ENCODE data around the gene MARCKSL1. TPM values are rescaled to one million over a fixed set of nuclear protein-coding genes. Genes with fewer than 3 reads are reported as not detected.
A peak's percentile ranks its signal among the peaks of the same experiment; 100 is the strongest.

The MARCKSL1 gene
- total RNA-seq, 1 donor from 2014 or later, result 103 TPM

DNA sequence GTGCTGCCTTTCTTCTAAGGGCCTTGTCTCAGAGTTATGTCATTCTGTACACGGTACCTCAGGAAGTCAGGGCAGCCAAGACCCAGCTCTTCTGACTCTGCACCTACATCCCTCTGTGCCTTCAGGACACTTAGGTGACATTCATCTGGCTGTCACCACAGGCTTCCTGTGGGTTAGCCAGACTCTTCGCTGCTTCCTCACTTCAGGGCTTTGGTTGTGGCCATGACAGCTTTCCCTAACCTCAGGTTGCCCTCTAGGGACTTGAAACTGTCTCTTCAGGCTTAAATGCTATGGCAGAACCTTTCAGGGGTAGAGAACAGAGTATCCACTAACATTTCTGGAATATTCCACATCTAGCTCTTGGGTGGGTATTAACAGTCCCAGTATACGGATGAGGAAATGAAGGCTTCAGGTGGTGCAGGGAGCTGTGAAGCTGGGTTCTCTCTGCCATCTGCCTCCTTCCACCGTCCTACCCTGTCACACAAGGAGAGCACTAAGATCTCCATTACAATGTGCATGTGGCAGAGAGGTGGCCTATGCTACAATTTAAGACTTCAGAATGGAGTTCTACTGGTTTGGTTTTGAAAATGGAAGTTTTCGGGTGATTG lies 36.2 kb upstream of the MARCKSL1 start:
- DNase-seq (ENCODE audit: low spot score), result peak; percentile 13
- H3K27me3 Mint-ChIP-seq (ENCODE audit: low read depth), result no peaks in the 10 kb centered on the region
- TF ChIP-seq, protein P1, sequence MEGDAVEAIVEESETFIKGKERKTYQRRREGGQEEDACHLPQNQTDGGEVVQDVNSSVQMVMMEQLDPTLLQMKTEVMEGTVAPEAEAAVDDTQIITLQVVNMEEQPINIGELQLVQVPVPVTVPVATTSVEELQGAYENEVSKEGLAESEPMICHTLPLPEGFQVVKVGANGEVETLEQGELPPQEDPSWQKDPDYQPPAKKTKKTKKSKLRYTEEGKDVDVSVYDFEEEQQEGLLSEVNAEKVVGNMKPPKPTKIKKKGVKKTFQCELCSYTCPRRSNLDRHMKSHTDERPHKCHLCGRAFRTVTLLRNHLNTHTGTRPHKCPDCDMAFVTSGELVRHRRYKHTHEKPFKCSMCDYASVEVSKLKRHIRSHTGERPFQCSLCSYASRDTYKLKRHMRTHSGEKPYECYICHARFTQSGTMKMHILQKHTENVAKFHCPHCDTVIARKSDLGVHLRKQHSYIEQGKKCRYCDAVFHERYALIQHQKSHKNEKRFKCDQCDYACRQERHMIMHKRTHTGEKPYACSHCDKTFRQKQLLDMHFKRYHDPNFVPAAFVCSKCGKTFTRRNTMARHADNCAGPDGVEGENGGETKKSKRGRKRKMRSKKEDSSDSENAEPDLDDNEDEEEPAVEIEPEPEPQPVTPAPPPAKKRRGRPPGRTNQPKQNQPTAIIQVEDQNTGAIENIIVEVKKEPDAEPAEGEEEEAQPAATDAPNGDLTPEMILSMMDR (IDR thresholded peaks at IDR 0.05), result peak; percentile 10
- peaks cover 13% of the 10 kb centered on the region for H3K4me1 Mint-ChIP-seq (ENCODE audit: low read depth)
- no peak overlapping the region for H3K27ac Mint-ChIP-seq (ENCODE audit: unreplicated experiment)
- H3K9me3 Mint-ChIP-seq (ENCODE audit: low read depth), result no peaks in the 10 kb centered on the region
- peaks cover 35% of the 10 kb centered on the region for H3K36me3 Mint-ChIP-seq (ENCODE audit: low read depth)
- no peak overlapping the region for H3K4me3 Mint-ChIP-seq (ENCODE audit: unreplicated experiment)

DNA sequence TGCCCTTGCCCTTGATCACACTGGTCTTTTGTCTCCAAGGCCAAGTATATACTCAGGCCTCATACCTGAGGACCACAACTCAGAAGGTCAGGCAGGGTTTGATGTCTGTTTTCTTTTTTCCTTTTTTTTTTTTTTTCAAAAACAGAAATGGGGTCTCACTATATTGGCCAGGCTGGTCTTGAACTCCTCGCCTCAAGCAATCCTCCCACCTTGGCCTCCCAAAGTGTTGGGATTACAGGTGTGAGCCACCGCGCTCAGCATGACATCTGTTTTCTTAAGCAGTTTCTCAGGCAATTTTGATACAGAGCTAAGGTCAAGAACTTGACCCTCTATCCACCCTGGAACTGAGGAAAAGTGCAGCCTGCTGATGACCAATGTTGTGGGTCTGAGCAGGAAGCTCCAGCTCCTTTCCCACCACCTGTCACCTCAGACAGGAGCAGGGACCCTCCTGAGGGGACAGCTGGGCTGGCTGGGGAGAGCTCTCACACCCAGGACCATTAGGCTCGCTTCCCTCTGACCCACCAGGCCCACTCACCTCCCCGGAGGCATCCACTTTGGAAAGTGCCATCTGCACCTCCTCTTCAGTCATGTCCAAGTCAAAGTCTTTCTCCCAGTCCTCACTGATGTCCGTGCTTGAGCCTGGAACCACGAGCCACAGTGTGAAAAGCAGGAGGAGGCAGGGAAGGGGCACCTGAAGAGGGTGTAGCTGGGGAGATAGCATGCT lies 32.0 kb upstream of the MARCKSL1 start:
- Mint-ChIP-seq H3K27ac (ENCODE audit: unreplicated experiment) (no peak overlapping the region), H3K9me3 (ENCODE audit: low read depth) (no peaks in the 10 kb centered on the region), H3K36me3 (ENCODE audit: low read depth) (peaks cover 30% of the 10 kb centered on the region), H3K27me3 (ENCODE audit: low read depth) (no peaks in the 10 kb centered on the region), H3K4me1 (ENCODE audit: low read depth) (peaks cover 22% of the 10 kb centered on the region), H3K4me3 (ENCODE audit: unreplicated experiment) (no peak overlapping the region)
- peak; percentile 59 for DNase-seq (ENCODE audit: low spot score)
- TF ChIP-seq, protein P1 (IDR thresholded peaks at IDR 0.05), result no peak

DNA sequence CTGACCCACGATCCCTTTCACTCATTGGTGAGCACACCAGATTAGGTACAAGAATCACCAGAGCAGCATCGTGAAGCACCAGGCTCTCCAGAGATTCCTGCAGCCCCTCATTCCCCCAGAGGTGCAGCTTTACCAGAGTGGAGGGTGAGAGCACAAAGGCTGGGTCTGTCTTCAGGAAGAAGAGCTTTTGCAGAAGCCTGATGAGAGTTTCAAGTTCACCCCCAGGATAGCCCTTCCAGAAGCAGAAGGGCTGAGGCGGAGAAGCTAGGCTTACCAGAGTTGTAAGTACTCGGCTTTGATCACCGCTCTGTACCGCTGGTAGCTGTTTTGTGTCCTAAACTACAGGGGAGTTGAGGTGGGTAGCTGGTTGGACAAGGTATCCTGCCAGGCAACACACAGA lies 29.4 kb upstream of the MARCKSL1 start:
- Mint-ChIP-seq H3K36me3 (ENCODE audit: low read depth) (peaks cover 26% of the 10 kb centered on the region), H3K27me3 (ENCODE audit: low read depth) (no peaks in the 10 kb centered on the region), H3K9me3 (ENCODE audit: low read depth) (no peaks in the 10 kb centered on the region), H3K4me1 (ENCODE audit: low read depth) (peaks cover 21% of the 10 kb centered on the region), H3K27ac (ENCODE audit: unreplicated experiment) (peak overlapping the region; percentile 54), H3K4me3 (ENCODE audit: unreplicated experiment) (no peak overlapping the region)
- DNase-seq (ENCODE audit: low spot score), result no peak
- TF ChIP-seq, protein P1 (IDR thresholded peaks at IDR 0.05), result no peak

DNA sequence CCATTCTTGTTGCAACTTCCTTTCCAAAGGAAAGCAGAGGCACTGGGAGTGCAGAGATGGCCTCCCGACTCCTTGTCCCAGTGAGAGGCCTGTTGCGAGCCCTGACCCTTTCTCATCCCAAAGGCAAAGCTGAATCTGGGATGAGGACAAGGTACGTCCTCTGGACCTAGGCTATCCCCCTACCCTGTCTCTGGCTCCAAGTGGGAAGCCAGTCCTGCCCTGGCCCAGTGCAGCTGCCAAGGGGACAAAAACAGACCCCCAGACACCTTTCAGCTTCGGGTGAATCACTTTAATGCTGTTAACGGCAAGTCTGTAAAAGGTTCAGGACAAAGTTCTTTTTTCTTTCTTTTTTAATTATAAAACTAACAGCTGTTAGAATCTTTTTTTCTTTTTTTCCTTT lies 28.8 kb upstream of the MARCKSL1 start:
- Mint-ChIP-seq H3K4me1 (ENCODE audit: low read depth) (peaks cover 21% of the 10 kb centered on the region), H3K27me3 (ENCODE audit: low read depth) (no peaks in the 10 kb centered on the region), H3K27ac (ENCODE audit: unreplicated experiment) (no peak overlapping the region), H3K36me3 (ENCODE audit: low read depth) (peaks cover 26% of the 10 kb centered on the region), H3K9me3 (ENCODE audit: low read depth) (no peaks in the 10 kb centered on the region), H3K4me3 (ENCODE audit: unreplicated experiment) (no peak overlapping the region)
- TF ChIP-seq, protein P1 (IDR thresholded peaks at IDR 0.05), result no peak
- no peak for DNase-seq (ENCODE audit: low spot score)

DNA sequence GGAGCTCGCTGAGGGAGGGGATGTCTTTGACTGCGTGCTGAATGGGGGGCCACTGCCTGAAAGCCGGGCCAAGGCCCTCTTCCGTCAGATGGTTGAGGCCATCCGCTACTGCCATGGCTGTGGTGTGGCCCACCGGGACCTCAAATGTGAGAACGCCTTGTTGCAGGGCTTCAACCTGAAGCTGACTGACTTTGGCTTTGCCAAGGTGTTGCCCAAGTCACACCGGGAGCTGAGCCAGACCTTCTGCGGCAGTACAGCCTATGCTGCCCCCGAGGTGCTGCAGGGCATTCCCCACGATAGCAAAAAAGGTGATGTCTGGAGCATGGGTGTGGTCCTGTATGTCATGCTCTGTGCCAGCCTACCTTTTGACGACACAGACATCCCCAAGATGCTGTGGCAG lies 27.7 kb upstream of the MARCKSL1 start:
- H3K4me3 Mint-ChIP-seq (ENCODE audit: unreplicated experiment), result no peak overlapping the region
- no peak for DNase-seq (ENCODE audit: low spot score)
- no peaks in the 10 kb centered on the region for H3K27me3 Mint-ChIP-seq (ENCODE audit: low read depth)
- no peaks in the 10 kb centered on the region for H3K9me3 Mint-ChIP-seq (ENCODE audit: low read depth)
- peaks cover 21% of the 10 kb centered on the region for H3K36me3 Mint-ChIP-seq (ENCODE audit: low read depth)
- peaks cover 21% of the 10 kb centered on the region for H3K4me1 Mint-ChIP-seq (ENCODE audit: low read depth)
- TF ChIP-seq, protein P1 (IDR thresholded peaks at IDR 0.05), result no peak
- H3K27ac Mint-ChIP-seq (ENCODE audit: unreplicated experiment), result no peak overlapping the region
